ENCODE measurements around the gene PYDC2.

DNA sequence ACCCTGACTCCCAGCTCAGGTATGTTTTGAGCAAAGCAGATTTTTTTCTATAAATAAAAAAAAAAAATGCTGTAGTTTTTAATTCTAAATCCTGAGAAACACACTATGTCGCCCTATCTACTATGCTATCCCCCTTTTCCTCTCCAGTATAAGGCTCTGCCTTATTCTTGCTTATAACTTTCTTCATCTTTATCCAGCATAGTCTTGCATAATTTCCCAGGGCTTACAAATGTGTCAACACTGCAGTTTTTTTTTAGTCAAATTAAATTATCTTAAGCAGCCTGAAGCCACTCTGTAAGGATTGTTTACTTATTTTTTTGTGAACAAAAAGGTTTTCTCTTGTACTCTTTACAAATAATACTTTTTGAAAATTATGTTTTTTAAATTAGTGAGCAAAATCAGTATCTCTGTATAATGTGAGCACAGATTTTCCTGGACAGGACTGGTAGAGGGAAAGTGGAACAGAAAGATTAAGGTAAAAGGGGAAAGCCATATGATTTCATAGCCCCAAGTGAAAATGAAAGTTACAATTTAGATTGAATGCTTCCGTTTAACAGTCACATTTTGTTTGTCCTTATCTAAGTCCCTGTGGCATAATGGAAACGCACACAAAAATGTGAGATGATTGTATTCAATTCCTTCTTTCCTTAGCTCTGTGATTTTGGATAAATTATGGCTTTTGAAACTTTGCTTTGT is 5.6 kb upstream of the PYDC2 start:
- TF ChIP-seq POLR2AphosphoS5 (IDR thresholded peaks at IDR 0.05; ENCODE audit: low read depth, low read length) = no peak
- no peak for TF ChIP-seq POLR2A (IDR thresholded peaks at IDR 0.05; ENCODE audit: low read depth, low read length)
- no peak for TF ChIP-seq TAF1 (IDR thresholded peaks at IDR 0.05; ENCODE audit: borderline replicate concordance, low read depth, low read length)
